Lower lobe of right lung (tissue), 2 donors: ENCODE data around the gene MARCHF2. TPM values are rescaled to one million over a fixed set of nuclear protein-coding genes. Genes with fewer than 3 reads are reported as not detected.

Source experiments
- ATAC-seq, 2 donors: fragments of 200-7000 bp; cut with Tn5 transposase; one replicate each; pipeline ENCODE4 v1.9.1; 2020 to 2022; ENCODE audit warnings: mild to moderate bottlenecking in 2 of 2, moderate library complexity in 2 of 2
- DNase-seq: peaks from one replicate; pipeline ENCODE4 v3.0.0-alpha.2; 2020
- H3K27ac ChIP-seq: fragments of 200-600 bp; one replicate; pipeline ENCODE4 v1.8.0; 2022
- H3K27me3 ChIP-seq: fragments of 200-600 bp; one replicate; pipeline ENCODE4 v1.8.0; 2022; ENCODE audit warnings: low read depth
- H3K36me3 ChIP-seq: fragments of 200-600 bp; one replicate; pipeline ENCODE4 v1.8.0; 2022; ENCODE audit warnings: mild to moderate bottlenecking
- H3K4me1 ChIP-seq: fragments of 200-600 bp; one replicate; pipeline ENCODE4 v1.8.0; 2022
- H3K4me3 ChIP-seq: fragments of 200-600 bp; one replicate; pipeline ENCODE4 v1.8.0; 2022; ENCODE audit warnings: mild to moderate bottlenecking
- H3K9me3 ChIP-seq: fragments of 200-600 bp; one replicate; pipeline ENCODE4 v1.8.0; 2022
- CTCF ChIP-seq: fragments of 200-600 bp; IDR thresholded peaks from one replicate; pipeline ENCODE4 v1.8.0; 2022; ENCODE audit warnings: antibody characterized with exemption, mild to moderate bottlenecking
- intact Hi-C: fragments of 100-400 bp; cut with DNase I; formaldehyde crosslinking; loops from one replicate; pipeline ENCODE4 v1.11.0; 2022
- long read RNA-seq: library from polyadenylated mRNA; unstranded; transcript quantifications from one replicate; pipeline ENCODE4 v2.0.0, GENCODE V29; 2021
- total RNA-seq: library from RNA; stranded (reverse); fragmentation: NEBNext Ultra II Directional; extraction: Animal tissue kit (Norgen Biotek cat#: 25700); gene quantifications from one replicate; pipeline ENCODE4 v1.2.1, GENCODE V29; 2021
- donor health status: DM: no; HTN: yes; CAD: no; lungs with severe emphysema.

Gene MARCHF2
- 60.1 TPM for total RNA-seq
- long read RNA-seq, transcript MARCH2-202 (4 exons, 1,192 nt) = minor isoform, 5 of 101 reads
- long read RNA-seq, transcript MARCH2-201 (5 exons, 1,376 nt) = major isoform, 41 of 101 reads
- long read RNA-seq, partial matches to known transcripts = 6 of 101 reads
- long read RNA-seq, other reads (novel, unspliced or antisense) = 46 of 101 reads

DNA sequence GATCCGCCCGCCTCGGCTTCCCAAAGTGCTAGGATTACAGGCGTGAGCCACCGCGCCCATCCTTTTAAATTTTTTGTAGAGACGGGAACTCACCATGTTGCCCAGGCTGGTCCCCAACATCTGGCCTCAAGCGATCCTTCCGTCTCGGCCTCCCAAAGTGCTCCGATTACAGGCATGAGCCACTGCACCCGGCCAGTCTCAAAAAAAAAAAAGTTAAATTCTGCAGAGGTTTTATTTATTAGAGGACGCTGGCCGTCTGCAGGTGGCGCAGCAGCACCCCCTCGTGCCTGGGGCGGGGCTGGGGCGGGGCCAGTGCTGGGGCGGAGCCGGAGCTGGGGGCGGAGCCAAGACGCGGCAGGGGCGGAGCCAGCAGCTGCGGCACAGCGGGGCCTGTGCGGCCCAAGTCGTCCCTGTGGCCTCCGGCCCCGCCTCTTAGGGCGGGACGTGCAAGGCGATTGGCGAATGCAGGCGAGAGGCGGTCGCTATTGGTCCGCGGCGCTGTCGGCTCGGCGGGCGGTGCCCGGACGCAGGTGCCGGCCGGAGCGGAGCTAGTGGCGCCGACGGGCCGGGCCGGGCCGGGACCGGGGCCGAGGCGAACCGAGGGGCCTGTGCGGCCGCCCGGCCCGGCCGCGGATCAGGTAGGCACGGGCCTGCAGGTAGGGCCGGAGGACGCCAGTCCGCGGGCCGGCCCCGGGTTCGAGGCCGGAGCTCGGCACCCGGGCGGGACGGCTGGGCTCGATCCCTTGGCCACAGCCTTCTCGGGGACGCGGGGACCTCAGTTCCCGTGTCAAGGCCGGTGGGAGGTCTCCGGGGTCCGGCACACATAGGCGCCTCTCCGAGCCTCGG lies at the start of gene MARCHF2:
MARCHF2 (plus strand) TSS at position 523 of the 846 bp plus-strand sequence. CDS start 8,536 bp downstream, outside the sequence.
- DNase-seq = peak; percentile 97
- peak within 1 kb of the TSS; percentile 80 for H3K4me3 ChIP-seq
- intact Hi-C loops = no loop called here
- ATAC-seq = peak; percentile 100
- no peaks in the 10 kb centered on the region for H3K27me3 ChIP-seq
- no peaks in the 10 kb centered on the region for H3K36me3 ChIP-seq
- H3K27ac ChIP-seq = peak within 1 kb of the TSS; percentile 86
- no peaks in the 10 kb centered on the region for H3K9me3 ChIP-seq
- TF ChIP-seq CTCF = peak; percentile 65
- peaks cover 42% of the 10 kb centered on the region for H3K4me1 ChIP-seq

GRCh38 chr19:8363803-8364771 lies 49.0 kb upstream of the MARCHF2 start, which contains the start of gene ANGPTL4:
TSS of gene ANGPTL4 (plus strand) at chr19:8364155. CDS start at chr19:8364322, 167 bp downstream.
- intact Hi-C loops = no loop called here
- peak; percentile 60 for DNase-seq
- H3K27ac ChIP-seq = peak within 1 kb of the TSS; percentile 77
- peaks cover 6% of the 10 kb centered on the region for H3K27me3 ChIP-seq
- peaks cover 74% of the 10 kb centered on the region for H3K4me1 ChIP-seq
- TF ChIP-seq CTCF = no peak
- H3K4me3 ChIP-seq = peak within 1 kb of the TSS; percentile 64
- no peaks in the 10 kb centered on the region for H3K9me3 ChIP-seq
- peaks cover 2% of the 10 kb centered on the region for H3K36me3 ChIP-seq
- ATAC-seq = peak; percentile 50 to 53

- intact Hi-C loops = no loop called here
- no peak for TF ChIP-seq CTCF
- no peaks in the 10 kb centered on the region for H3K9me3 ChIP-seq
- peaks cover 6% of the 10 kb centered on the region for H3K27me3 ChIP-seq
- peaks cover 10% of the 10 kb centered on the region for H3K36me3 ChIP-seq
- no peak for ATAC-seq
- peaks cover 72% of the 10 kb centered on the region for H3K4me1 ChIP-seq
- peak overlapping the region; percentile 18 for H3K27ac ChIP-seq
- no peak overlapping the region for H3K4me3 ChIP-seq
- peak; percentile 36 for DNase-seq
These were observed 47.0 kb upstream of the MARCHF2 start for GRCh38 chr19:8366121-8366581.

- H3K4me1 ChIP-seq = peaks cover 65% of the 10 kb centered on the region
- H3K27ac ChIP-seq = peak overlapping the region; percentile 18
- intact Hi-C loops = no loop called here
- DNase-seq (no peak), ATAC-seq (no peak)
- H3K36me3 ChIP-seq = peaks cover 14% of the 10 kb centered on the region
- no peak for TF ChIP-seq CTCF
- H3K4me3 ChIP-seq = peak overlapping the region; percentile 33
- no peaks in the 10 kb centered on the region for H3K9me3 ChIP-seq
- H3K27me3 ChIP-seq = peaks cover 6% of the 10 kb centered on the region
These were observed 46.2 kb upstream of the MARCHF2 start for GRCh38 chr19:8366961-8367326.
